HepG2 (cell line): ENCODE results near the gene KIF1C. TPM values are rescaled to one million over a fixed set of nuclear protein-coding genes. Genes with fewer than 3 reads are reported as not detected.

ENCODE experiments used
- ATAC-seq: fragments of 200-7000 bp; cut with Tn5 transposase; 3 replicates; pipeline ENCODE4 v1.9.1; 2020; ENCODE audit warnings: mild to moderate bottlenecking, moderate library complexity
- BruUV-seq: library from RNA; stranded (reverse); fragments of 400-500 nt; replicated peaks from 2 replicates; lab custom pipeline; 2021; lab: Mats Ljungman, UMichigan
- CTCF ChIA-PET: fragments of 300-600 bp; formaldehyde crosslinking; extraction: SDS; loops from one replicate; lab custom pipeline; 2021; ENCODE audit warnings: low total read pairs, inconsistent platforms, low intra/inter-chr PET ratio; lab: Yijun Ruan, JAX
- POLR2A ChIA-PET: fragments of 350-600 bp; sonication (Branson Sonifier 250); formaldehyde crosslinking; loops from one replicate; lab custom pipeline; 2020; ENCODE audit warnings: antibody characterized with exemption, inconsistent platforms; lab: Yijun Ruan, JAX
- DNase-seq: peaks from one replicate; pipeline ENCODE4 v3.0.0-alpha.2; 2015; ENCODE audit warnings: low spot score
- FAIRE-seq: peaks from 3 replicates; lab custom pipeline; 2011; peaks lifted over from hg19 to GRCh38; lab: Jason Lieb, UNC
- H2AFZ ChIP-seq: one replicate; pipeline ENCODE4 v1.6.1; 2011; ENCODE audit warnings: low read length, inconsistent platforms
- H3K27ac ChIP-seq: fragments of 300-600 bp; 3 replicates; pipeline ENCODE4 v1.8.0; 2011; ENCODE audit warnings: mixed run types, mild to moderate bottlenecking, mixed read lengths, low read length, inconsistent platforms; ENCODE audit not compliant: insufficient read depth; ENCODE audit errors: extremely low read length
- H3K27me3 ChIP-seq, 2 experiments: fragments of 200-600 bp in 1 of 2; 2 replicates in 1 of 2; 3 replicates in 1 of 2; pipeline versions ENCODE4 v1.6.0 to v1.8.0; 2011; ENCODE audit warnings: low read length in 2 of 2, mild to moderate bottlenecking in 2 of 2, moderate library complexity in 2 of 2, inconsistent platforms in 1 of 2; ENCODE audit not compliant: insufficient read depth in 2 of 2, control insufficient read depth in 1 of 2
- H3K36me3 ChIP-seq, 2 experiments: fragments of 200-600 bp in 1 of 2; replicated peaks in 1 of 2; 2 replicates in 1 of 2; 3 replicates in 1 of 2; pipeline versions ENCODE4 v1.5.1 to v1.8.0; 2011; ENCODE audit warnings: low read length in 2 of 2, inconsistent platforms in 1 of 2; ENCODE audit not compliant: insufficient read depth in 2 of 2, control insufficient read depth in 1 of 2
- H3K4me1 ChIP-seq: 2 replicates; pipeline ENCODE4 v1.5.1; 2012; ENCODE audit warnings: low read length, inconsistent platforms; ENCODE audit not compliant: insufficient read depth
- H3K4me2 ChIP-seq: 2 replicates; pipeline ENCODE4 v1.6.0; 2011; ENCODE audit warnings: low read depth, low read length, inconsistent platforms
- H3K4me3 ChIP-seq, 3 experiments: fragments of 200-600 bp in 1 of 3; sonication (generic), shearing (Covaris generic) in 1 of 3; replicated peaks in 1 of 3; 2 replicates each; pipeline ENCODE4 v1.5.1; 2011 to 2016; ENCODE audit warnings: low read length in 3 of 3, inconsistent platforms in 2 of 3, low read depth in 2 of 3, mild to moderate bottlenecking in 2 of 3, control low read depth in 1 of 3, mixed read lengths in 1 of 3; ENCODE audit not compliant: insufficient read depth in 1 of 3
- H3K79me2 ChIP-seq: one replicate; pipeline ENCODE4 v1.6.1; 2011; ENCODE audit warnings: low read length, inconsistent platforms; ENCODE audit not compliant: insufficient read depth
- H3K9ac ChIP-seq: 2 replicates; pipeline ENCODE4 v1.6.0; 2011; ENCODE audit warnings: mild to moderate bottlenecking, low read depth, low read length, inconsistent platforms; ENCODE audit not compliant: insufficient read depth
- H3K9me3 ChIP-seq: 2 replicates; pipeline ENCODE4 v1.5.1; 2012; ENCODE audit warnings: mild to moderate bottlenecking, low read length
- H4K20me1 ChIP-seq: 2 replicates; pipeline ENCODE4 v1.6.0; 2011; ENCODE audit warnings: inconsistent platforms, mild to moderate bottlenecking, low read length, moderate library complexity; ENCODE audit not compliant: insufficient read depth
- ARNT ChIP-seq: fragments of 450-650 bp; IDR thresholded peaks from 2 replicates; pipeline ENCODE4 v1.6.1; 2017
- TFDP2 ChIP-seq: sonication (generic); formaldehyde crosslinking; IDR thresholded peaks from 2 replicates; pipeline ENCODE4 v1.4.0; 2020; ENCODE audit warnings: missing genetic modification reagents
- ZNF281 ChIP-seq: sonication (generic); formaldehyde crosslinking; IDR thresholded peaks from 2 replicates; pipeline ENCODE4 v1.4.0; 2020; ENCODE audit warnings: missing genetic modification reagents, borderline replicate concordance
- WGBS: methylation state at CpG from one replicate; pipeline ENCODE4 v1.1.6; 2017; ENCODE audit warnings: low lambda C conversion rate; 5-methylcytosine and 5-hydroxymethylcytosine counted together
- in situ Hi-C: cut with HindIII; loops from 2 replicates; pipeline ENCODE4 v1.10.0; 2017; ENCODE audit warnings: low pct_unique_long_range_greater_than_20kb; ENCODE audit not compliant: extremely low pct_ligation_motif_present
- intact Hi-C: fragments of 100-400 bp; cut with micrococcal nuclease; formaldehyde crosslinking; loops from one replicate; pipeline ENCODE4 v1.10.0; 2022; ENCODE audit not compliant: unreplicated experiment
- microRNA-seq: library from miRNA; unstranded; fragments of <30 nt; microRNA quantifications from one replicate; pipeline ENCODE4, GENCODE V29; 2020
- polyA plus RNA-seq, 8 experiments: library from polyadenylated mRNA; depleted of rRNA in 3 of 8; stranded (reverse) in 7 of 8; unstranded in 1 of 8; fragments of >200 nt; fragmentation: Illumina TruSeq in 4 of 8; extraction: Trizol in 4 of 8; gene quantifications; 2 replicates each; pipeline versions ENCODE4 v1.2.1 to v1.2.3, GENCODE V29; 2011 to 2016; ENCODE audit warnings: low read depth in 4 of 8, missing spikeins in 1 of 8, mixed read lengths in 1 of 8; ENCODE audit not compliant: insufficient read depth in 1 of 8
- small RNA-seq, 3 experiments: library from RNA; depleted of rRNA; stranded (forward); fragments of <200 nt; gene quantifications; one replicate each; pipeline ENCODE3, GENCODE V24; 2012; ENCODE audit warnings: low read depth in 2 of 3, low replicate concordance in 1 of 3; ENCODE audit not compliant: insufficient read length in 3 of 3, insufficient read depth in 2 of 3
- total RNA-seq, 5 experiments: library from RNA; depleted of rRNA; stranded (reverse); fragments of >200 nt; fragmentation: Illumina TruSeq; extraction: Trizol; gene quantifications; 2 replicates each; pipeline ENCODE4 v1.2.3, GENCODE V29; 2016; ENCODE audit warnings: low read depth in 1 of 5

Gene KIF1C
- total and polyA plus RNA-seq, 2 of the 13 experiments (the other 11 are each of a cell fraction or from before 2014, with no cell fraction given) = 70.0 to 104 TPM

GRCh38 chr17:5077781-5078105 lies 80.0 kb downstream of the KIF1C start:
- intact Hi-C loops (no loop called here), in situ Hi-C loops (no loop called here)
- ATAC-seq (no peak), FAIRE-seq (no peak), DNase-seq (no peak)
- no peak overlapping the region for H3K4me3 ChIP-seq
- no peak for TF ChIP-seq ZNF281 (CRISPR knock-in tag)
- no peak for TF ChIP-seq TFDP2 (CRISPR knock-in tag)
- TF ChIP-seq ARNT = no peak
- ChIA-PET POLR2A (no interaction called here), CTCF (no interaction called here)
- no peak overlapping the region for H2AFZ ChIP-seq
- no peak overlapping the region for H3K9ac ChIP-seq
- no peak overlapping the region for H3K27ac ChIP-seq
- no TSS peak for BruUV-seq
- WGBS = 86% methylated on average over 14 of the region's 14 CpGs
- no peaks in the 10 kb centered on the region for H3K36me3 ChIP-seq
- no peaks in the 10 kb centered on the region for H3K79me2 ChIP-seq
- peaks cover 9% of the 10 kb centered on the region for H3K4me1 ChIP-seq
- H3K27me3 ChIP-seq = no peaks in the 10 kb centered on the region; a peak in 1 of 5 replicates
- H4K20me1 ChIP-seq = no peaks in the 10 kb centered on the region
- no peaks in the 10 kb centered on the region for H3K9me3 ChIP-seq
- H3K4me2 ChIP-seq = no peak overlapping the region

Small RNA genes within 50 kb of the gene (microRNA-seq; reads per million reads assigned to microRNA genes)
- gene MIR6864 (not detected), gene MIR6865 (not detected)

Small RNA genes within 50 kb of the gene (small RNA-seq; reads per million reads assigned to genes)
- gene MIR6864 (0 to 0.97 (median 0.33) reads per million in 3 experiments), gene MIR6865 (0 to 0.33 (median 0) reads per million in 3 experiments)

Other genes with a start within 250 kb of the KIF1C start
- 15.6 and 30.1 TPM in 2 replicates for gene TM4SF5, start 226.1 kb upstream of the KIF1C start, total RNA-seq (2016; rRNA removed; fragmentation: Illumina TruSeq; extraction: Trizol)
- 126 and 152 TPM in 2 replicates for gene TM4SF5, start 226.1 kb upstream of the KIF1C start, polyA plus RNA-seq (2011; rRNA removed)
- not detected in 2 replicates for gene VMO1, start 211.6 kb upstream of the KIF1C start, total RNA-seq (2016; rRNA removed; fragmentation: Illumina TruSeq; extraction: Trizol)
- 0.13 TPM in 1 of 2 replicates, not detected in the other for gene VMO1, start 211.6 kb upstream of the KIF1C start, polyA plus RNA-seq (2011; rRNA removed)
- gene GLTPD2, start 209.0 kb upstream of the KIF1C start, total RNA-seq (2016; rRNA removed; fragmentation: Illumina TruSeq; extraction: Trizol) = 6.0 and 12.9 TPM in 2 replicates
- gene GLTPD2, start 209.0 kb upstream of the KIF1C start, polyA plus RNA-seq (2011; rRNA removed) = 7.5 and 14.9 TPM in 2 replicates
- gene PSMB6, start 201.8 kb upstream of the KIF1C start, total RNA-seq (2016; rRNA removed; fragmentation: Illumina TruSeq; extraction: Trizol) = 264 and 335 TPM in 2 replicates
- gene PSMB6, start 201.8 kb upstream of the KIF1C start, polyA plus RNA-seq (2011; rRNA removed) = 277 and 298 TPM in 2 replicates
- gene PLD2, start 190.8 kb upstream of the KIF1C start, total RNA-seq (2016; rRNA removed; fragmentation: Illumina TruSeq; extraction: Trizol) = 7.8 and 13.4 TPM in 2 replicates
- 29.7 and 45.8 TPM in 2 replicates for gene PLD2, start 190.8 kb upstream of the KIF1C start, polyA plus RNA-seq (2011; rRNA removed)
- 15.2 and 17.2 TPM in 2 replicates for gene MINK1, start 164.6 kb upstream of the KIF1C start, total RNA-seq (2016; rRNA removed; fragmentation: Illumina TruSeq; extraction: Trizol)
- gene MINK1, start 164.6 kb upstream of the KIF1C start, polyA plus RNA-seq (2011; rRNA removed) = 63.9 and 75.5 TPM in 2 replicates
- 0.20 TPM in 1 of 2 replicates, not detected in the other for gene C17orf107, start 98.4 kb upstream of the KIF1C start, total RNA-seq (2016; rRNA removed; fragmentation: Illumina TruSeq; extraction: Trizol)
- 0.59 and 0.82 TPM in 2 replicates for gene C17orf107, start 98.4 kb upstream of the KIF1C start, polyA plus RNA-seq (2011; rRNA removed)
- gene CHRNE, start 94.9 kb upstream of the KIF1C start, total RNA-seq (2016; rRNA removed; fragmentation: Illumina TruSeq; extraction: Trizol) = 0.25 and 0.53 TPM in 2 replicates
- gene CHRNE, start 94.9 kb upstream of the KIF1C start, polyA plus RNA-seq (2011; rRNA removed) = 0.59 and 1.3 TPM in 2 replicates
- not detected in 2 replicates for gene GP1BA, start 65.7 kb upstream of the KIF1C start, total RNA-seq (2016; rRNA removed; fragmentation: Illumina TruSeq; extraction: Trizol)
- not detected in 2 replicates for gene GP1BA, start 65.7 kb upstream of the KIF1C start, polyA plus RNA-seq (2011; rRNA removed)
- 47.2 and 47.9 TPM in 2 replicates for gene SLC25A11, start 57.9 kb upstream of the KIF1C start, total RNA-seq (2016; rRNA removed; fragmentation: Illumina TruSeq; extraction: Trizol)
- 35.0 and 35.4 TPM in 2 replicates for gene SLC25A11, start 57.9 kb upstream of the KIF1C start, polyA plus RNA-seq (2011; rRNA removed)
- gene RNF167, start 57.7 kb upstream of the KIF1C start, total RNA-seq (2016; rRNA removed; fragmentation: Illumina TruSeq; extraction: Trizol) = 35.7 and 44.1 TPM in 2 replicates
- gene RNF167, start 57.7 kb upstream of the KIF1C start, polyA plus RNA-seq (2011; rRNA removed) = 45.4 and 49.9 TPM in 2 replicates
- gene PFN1, start 49.4 kb upstream of the KIF1C start, total RNA-seq (2016; rRNA removed; fragmentation: Illumina TruSeq; extraction: Trizol) = 494 and 520 TPM in 2 replicates
- gene PFN1, start 49.4 kb upstream of the KIF1C start, polyA plus RNA-seq (2011; rRNA removed) = 589 and 613 TPM in 2 replicates
- 59.8 and 68.2 TPM in 2 replicates for gene ENO3, start 46.8 kb upstream of the KIF1C start, total RNA-seq (2016; rRNA removed; fragmentation: Illumina TruSeq; extraction: Trizol)
- gene ENO3, start 46.8 kb upstream of the KIF1C start, polyA plus RNA-seq (2011; rRNA removed) = 51.9 and 69.8 TPM in 2 replicates
- 59.0 and 74.8 TPM in 2 replicates for gene SPAG7, start 30.1 kb upstream of the KIF1C start, total RNA-seq (2016; rRNA removed; fragmentation: Illumina TruSeq; extraction: Trizol)
- 46.6 and 51.0 TPM in 2 replicates for gene SPAG7, start 30.1 kb upstream of the KIF1C start, polyA plus RNA-seq (2011; rRNA removed)
- gene CAMTA2, start 10.3 kb upstream of the KIF1C start, total RNA-seq (2016; rRNA removed; fragmentation: Illumina TruSeq; extraction: Trizol) = 4.0 and 4.1 TPM in 2 replicates
- 7.1 and 8.9 TPM in 2 replicates for gene CAMTA2, start 10.3 kb upstream of the KIF1C start, polyA plus RNA-seq (2011; rRNA removed)
- gene INCA1, start 428 bp upstream of the KIF1C start, total RNA-seq (2016; rRNA removed; fragmentation: Illumina TruSeq; extraction: Trizol) = 0.35 and 0.93 TPM in 2 replicates
- gene INCA1, start 428 bp upstream of the KIF1C start, polyA plus RNA-seq (2011; rRNA removed) = 2.6 and 3.3 TPM in 2 replicates
- 0.13 TPM in 1 of 2 replicates, not detected in the other for gene SLC52A1, start 37.5 kb downstream of the KIF1C start, total RNA-seq (2016; rRNA removed; fragmentation: Illumina TruSeq; extraction: Trizol)
- 0.03 TPM in 1 of 2 replicates, not detected in the other for gene SLC52A1, start 37.5 kb downstream of the KIF1C start, polyA plus RNA-seq (2011; rRNA removed)
- gene ZFP3, start 80.5 kb downstream of the KIF1C start, total RNA-seq (2016; rRNA removed; fragmentation: Illumina TruSeq; extraction: Trizol) = not detected in 2 replicates
- not detected in 2 replicates for gene ZFP3, start 80.5 kb downstream of the KIF1C start, polyA plus RNA-seq (2011; rRNA removed)
- gene ZNF232, start 113.9 kb downstream of the KIF1C start, total RNA-seq (2016; rRNA removed; fragmentation: Illumina TruSeq; extraction: Trizol) = 28.7 and 35.4 TPM in 2 replicates
- 7.8 and 9.2 TPM in 2 replicates for gene ZNF232, start 113.9 kb downstream of the KIF1C start, polyA plus RNA-seq (2011; rRNA removed)
- 0.04 TPM in 2 replicates for gene USP6, start 118.1 kb downstream of the KIF1C start, total RNA-seq (2016; rRNA removed; fragmentation: Illumina TruSeq; extraction: Trizol)
- gene USP6, start 118.1 kb downstream of the KIF1C start, polyA plus RNA-seq (2011; rRNA removed) = not detected in 2 replicates
- gene ZNF594, start 193.9 kb downstream of the KIF1C start, total RNA-seq (2016; rRNA removed; fragmentation: Illumina TruSeq; extraction: Trizol) = 9.0 and 9.6 TPM in 2 replicates
- 2.9 TPM in 2 replicates for gene ZNF594, start 193.9 kb downstream of the KIF1C start, polyA plus RNA-seq (2011; rRNA removed)
- not detected in 2 replicates for gene SCIMP, start 236.9 kb downstream of the KIF1C start, total RNA-seq (2016; rRNA removed; fragmentation: Illumina TruSeq; extraction: Trizol)
- gene SCIMP, start 236.9 kb downstream of the KIF1C start, polyA plus RNA-seq (2011; rRNA removed) = not detected in 2 replicates